T-cell (primary cell): ENCODE data around the gene KCNIP4. TPM values are rescaled to one million over a fixed set of nuclear protein-coding genes. Genes with fewer than 3 reads are reported as not detected.

ENCODE experiments used
- ATAC-seq, 4 experiments: fragments of 200-7000 bp in 3 of 4; fragments of 150-1000 bp in 1 of 4; cut with Tn5 transposase; replicated peaks in 1 of 4; 1 replicate in 3 of 4; 2 replicates in 1 of 4; pipeline ENCODE4 v1.10.0; 2021; ENCODE audit warnings: moderate library complexity in 3 of 4, mild to moderate bottlenecking in 2 of 4, moderate number of reproducible peaks in 1 of 4
- CTCF ChIA-PET, 2 donors: fragments of 300-600 bp; sonication (Branson Sonifier 250); formaldehyde crosslinking; loops; one replicate each; lab custom pipeline; 2022; ENCODE audit warnings: antibody characterized with exemption in 2 of 2; lab: Charles Lee
- POLR2A ChIA-PET, 2 donors: fragments of 300-600 bp; sonication (Branson Sonifier 250); formaldehyde crosslinking; loops; one replicate each; lab custom pipeline; 2022; ENCODE audit warnings: antibody characterized with exemption in 2 of 2; lab: Charles Lee
- DNase-seq, 35 experiments: peaks; one replicate each; pipeline versions ENCODE4 v3.0.0 to v3.0.0-alpha.2; 2013 to 2023
- H3K27ac ChIP-seq: one replicate; pipeline ENCODE4 v1.5.1; 2013; ENCODE audit warnings: low read length
- H3K27me3 ChIP-seq, 2 experiments: replicated peaks in 1 of 2; 1 replicate in 1 of 2; 2 replicates in 1 of 2; pipeline versions ENCODE4 v1.6.1 to v1.7.0; 2013; ENCODE audit warnings: low read length in 1 of 2, mixed read lengths in 1 of 2; ENCODE audit not compliant: control insufficient read depth in 2 of 2, insufficient read depth in 2 of 2; ENCODE audit errors: extremely low read depth in 1 of 2
- H3K36me3 ChIP-seq, 2 donors: 1 replicate in 1 of 2; 2 replicates in 1 of 2; pipeline versions ENCODE4 v1.6.1 to v1.7.0; 2013; ENCODE audit warnings: low read length in 1 of 2; ENCODE audit not compliant: control insufficient read depth in 2 of 2, insufficient read depth in 1 of 2; ENCODE audit errors: extremely low read depth in 1 of 2
- H3K4me1 ChIP-seq, 2 experiments: 1 replicate in 1 of 2; 2 replicates in 1 of 2; pipeline versions ENCODE4 v1.6.1 to v1.7.0; 2013; ENCODE audit warnings: low read length in 2 of 2, mixed read lengths in 1 of 2; ENCODE audit not compliant: insufficient read depth in 2 of 2, control insufficient read depth in 1 of 2; ENCODE audit errors: extremely low read depth in 1 of 2
- H3K4me3 ChIP-seq, 2 donors: 1 replicate in 1 of 2; 2 replicates in 1 of 2; pipeline versions ENCODE4 v1.5.1 to v1.7.0; 2013; ENCODE audit warnings: mild to moderate bottlenecking in 2 of 2, low read length in 1 of 2, moderate library complexity in 1 of 2; ENCODE audit not compliant: control insufficient read depth in 1 of 2; ENCODE audit errors: extremely low read depth in 1 of 2
- H3K9me3 ChIP-seq: 2 replicates; pipeline ENCODE4 v1.7.0; 2013
- H3K27ac Mint-ChIP-seq, 2 donors: one replicate each; pipeline ENCODE4 v1.8.0; 2020 to 2021; ENCODE audit warnings: mild to moderate bottlenecking in 2 of 2, mixed read lengths in 2 of 2
- H3K27me3 Mint-ChIP-seq, 2 donors: one replicate each; pipeline ENCODE4 v1.8.0; 2021 to 2022; ENCODE audit warnings: mixed read lengths in 2 of 2
- H3K36me3 Mint-ChIP-seq: one replicate; pipeline ENCODE4 v1.8.0; 2021; ENCODE audit warnings: mixed read lengths
- H3K4me1 Mint-ChIP-seq, 3 donors: one replicate each; pipeline ENCODE4 v1.8.0; 2020 to 2022; ENCODE audit warnings: mixed read lengths in 3 of 3, mild to moderate bottlenecking in 1 of 3
- H3K4me3 Mint-ChIP-seq, 3 donors: one replicate each; pipeline ENCODE4 v1.8.0; 2020 to 2022; ENCODE audit warnings: mild to moderate bottlenecking in 3 of 3, mixed read lengths in 3 of 3, moderate library complexity in 3 of 3
- H3K9me3 Mint-ChIP-seq, 3 donors: one replicate each; pipeline ENCODE4 v1.8.0; 2020 to 2022; ENCODE audit warnings: mixed read lengths in 3 of 3
- WGBS: methylation state at CpG from one replicate; pipeline ENCODE4 v1.1.5; 2013; ENCODE audit warnings: missing lambda C conversion rate; ENCODE audit not compliant: insufficient coverage; 5-methylcytosine and 5-hydroxymethylcytosine counted together
- total RNA-seq, 35 experiments: library from RNA in 6 of 35; stranded (reverse) in 6 of 35; fragments of 120-200 nt in 1 of 35; gene quantifications; one replicate each; pipeline versions ENCODE4 v1.2.1 to v1.2.4 and lab custom pipeline; 2013 to 2026

KCNIP4 gene
- total RNA-seq, 5 donors from 2014 or later (not counting 1 experiment from before 2014, with no cell fraction given), result not detected

GRCh38 chr4:21742326-21742725, 206.2 kb downstream of the KCNIP4 start:
- H3K27me3 Mint-ChIP-seq, result no peaks in the 10 kb centered on the region
- no CpG with 5 or more reads among the region's 2 CpGs for WGBS

DNA sequence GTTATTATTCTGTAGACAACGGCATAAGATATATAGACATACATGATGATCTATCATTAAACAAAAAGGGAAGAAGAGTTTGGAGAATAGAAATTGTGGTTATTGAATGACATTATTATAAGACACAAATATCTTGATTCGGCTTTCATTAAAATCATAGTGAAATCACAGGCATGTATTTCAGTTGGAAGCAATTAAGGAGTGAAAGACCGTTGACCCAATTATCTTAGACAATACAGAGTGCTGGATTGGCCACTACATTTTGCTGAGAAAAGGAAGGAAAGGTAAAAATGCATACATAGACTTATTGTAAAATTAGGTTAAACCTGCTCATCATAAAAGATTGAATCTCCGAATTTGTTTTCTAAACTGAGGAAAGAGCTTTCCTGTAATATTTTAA, 209.8 kb downstream of the KCNIP4 start:
- Mint-ChIP-seq H3K4me1 (no peaks in the 10 kb centered on the region), H3K36me3 (no peaks in the 10 kb centered on the region), H3K27ac (no peak overlapping the region), H3K27me3 (no peaks in the 10 kb centered on the region), H3K9me3 (peaks cover 0 to 3% (median 0%) of the 10 kb centered on the region in 3 donors), H3K4me3 (no peak overlapping the region)
- ChIA-PET CTCF (no interaction called here), POLR2A (no interaction called here)
- WGBS, result no CpG with 5 or more reads among the region's 4 CpGs
- Histone ChIP-seq H3K9me3 (no peaks in the 10 kb centered on the region), H3K4me3 (no peak overlapping the region), H3K27me3 (no peaks in the 10 kb centered on the region), H3K27ac (no peak overlapping the region), H3K36me3 (no peaks in the 10 kb centered on the region), H3K4me1 (no peaks in the 10 kb centered on the region)
- ATAC-seq (no peak), DNase-seq (no peak)

More at GRCh38 chr4:21742326-21742725, 206.2 kb downstream of the KCNIP4 start:
- POLR2A ChIA-PET, result no interaction called here
- no peaks in the 10 kb centered on the region for H3K9me3 ChIP-seq
- no peak overlapping the region for H3K4me3 ChIP-seq
- H3K27me3 ChIP-seq, result no peaks in the 10 kb centered on the region
- no peaks in the 10 kb centered on the region for H3K4me1 ChIP-seq
- Mint-ChIP-seq H3K4me3 (no peak overlapping the region), H3K27ac (no peak overlapping the region), H3K36me3 (no peaks in the 10 kb centered on the region), H3K9me3 (peaks cover 0 to 3% (median 0%) of the 10 kb centered on the region in 3 donors), H3K4me1 (no peaks in the 10 kb centered on the region)
- DNase-seq, result no peak
- no peak overlapping the region for H3K27ac ChIP-seq
- ATAC-seq, result no peak
- CTCF ChIA-PET, result no interaction called here
- no peaks in the 10 kb centered on the region for H3K36me3 ChIP-seq

- no peak for DNase-seq
- H3K4me1 ChIP-seq, result no peaks in the 10 kb centered on the region
- H3K36me3 Mint-ChIP-seq, result no peaks in the 10 kb centered on the region
- H3K27ac Mint-ChIP-seq, result no peak overlapping the region
- H3K9me3 Mint-ChIP-seq, result no peaks in the 10 kb centered on the region
- no peaks in the 10 kb centered on the region for H3K4me1 Mint-ChIP-seq
- 80% methylated on average over 2 of the region's 2 CpGs for whole genome bisulfite sequencing
- ChIA-PET CTCF (no interaction called here), POLR2A (no interaction called here)
- ATAC-seq, result no peak
- H3K27me3 Mint-ChIP-seq, result no peaks in the 10 kb centered on the region
- no peaks in the 10 kb centered on the region for H3K27me3 ChIP-seq
- H3K27ac ChIP-seq, result no peak overlapping the region
- H3K4me3 ChIP-seq, result no peak overlapping the region
- H3K36me3 ChIP-seq, result no peaks in the 10 kb centered on the region
- H3K4me3 Mint-ChIP-seq, result no peak overlapping the region
- no peaks in the 10 kb centered on the region for H3K9me3 ChIP-seq
Measured at GRCh38 chr4:21735866-21736265, 212.7 kb downstream of the KCNIP4 start.

DNA sequence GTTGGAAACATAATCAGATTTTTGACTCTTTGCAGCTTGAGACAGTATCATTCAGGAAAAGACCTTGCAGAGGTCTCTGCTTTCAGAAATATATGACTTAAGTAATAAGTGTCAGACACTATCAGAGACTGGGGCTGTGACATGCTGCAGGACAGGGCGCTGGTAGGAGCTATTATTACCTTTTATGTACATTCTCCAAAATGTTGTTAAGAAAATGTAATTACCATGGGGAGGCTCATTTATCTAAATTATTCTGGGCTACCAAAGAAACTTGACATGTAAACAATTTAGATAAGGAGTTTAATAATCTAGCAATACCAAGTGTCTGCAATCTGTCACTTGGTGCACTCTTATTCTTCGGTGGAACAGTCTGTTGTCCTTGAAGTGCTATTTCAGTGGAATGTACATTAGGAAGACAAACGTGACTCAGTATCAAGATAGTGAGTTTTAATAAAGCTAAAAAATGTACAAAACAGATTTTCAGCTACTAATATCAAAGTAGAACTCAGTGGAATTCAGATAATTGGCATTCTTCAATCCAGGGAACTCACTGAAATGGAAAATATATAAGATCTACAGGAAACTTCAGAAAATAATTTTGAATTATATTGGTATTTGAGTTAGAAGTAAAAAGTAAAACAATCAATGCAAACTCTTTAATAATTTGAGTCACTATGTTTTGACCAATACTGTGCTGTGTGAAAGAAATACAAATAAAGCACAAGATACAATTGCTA, 214.5 kb downstream of the KCNIP4 start:
- no peaks in the 10 kb centered on the region for H3K27me3 Mint-ChIP-seq
- ATAC-seq, result no peak
- Histone ChIP-seq H3K27me3 (no peaks in the 10 kb centered on the region), H3K4me1 (no peaks in the 10 kb centered on the region), H3K27ac (no peak overlapping the region), H3K4me3 (no peak overlapping the region), H3K36me3 (no peaks in the 10 kb centered on the region), H3K9me3 (no peaks in the 10 kb centered on the region)
- DNase-seq, result no peak
- no CpG with 5 or more reads among the region's 3 CpGs for WGBS
- ChIA-PET POLR2A (no interaction called here), CTCF (no interaction called here)
- H3K4me3 Mint-ChIP-seq, result no peak overlapping the region
- no peaks in the 10 kb centered on the region for H3K9me3 Mint-ChIP-seq
- H3K4me1 Mint-ChIP-seq, result no peaks in the 10 kb centered on the region
- no peak overlapping the region for H3K27ac Mint-ChIP-seq
- no peaks in the 10 kb centered on the region for H3K36me3 Mint-ChIP-seq

DNA sequence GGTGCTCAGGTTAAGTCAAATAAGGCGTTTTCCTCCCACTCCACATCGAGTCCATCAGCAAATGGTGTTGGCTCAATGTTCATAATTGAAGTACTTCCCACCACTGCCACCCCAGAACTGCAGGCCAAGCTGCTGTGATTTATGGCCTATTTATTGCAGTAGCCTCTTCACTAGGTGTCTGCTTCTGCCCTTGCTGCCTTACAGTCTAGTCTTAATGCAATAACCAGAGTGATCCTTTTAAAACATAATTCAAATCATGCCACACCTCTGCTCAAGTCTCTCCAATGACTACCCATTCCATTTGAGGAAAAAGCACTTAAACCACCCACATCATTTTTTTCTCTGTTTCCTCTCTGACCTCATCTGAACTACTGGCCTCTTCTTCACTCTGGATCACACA, 220.3 kb downstream of the KCNIP4 start:
- Mint-ChIP-seq H3K4me3 (no peak overlapping the region), H3K27me3 (no peaks in the 10 kb centered on the region), H3K9me3 (no peaks in the 10 kb centered on the region), H3K27ac (no peak overlapping the region), H3K4me1 (no peaks in the 10 kb centered on the region), H3K36me3 (no peaks in the 10 kb centered on the region)
- CTCF ChIA-PET, result no interaction called here
- POLR2A ChIA-PET, result no interaction called here
- WGBS, result 50% methylated on average over 2 of the region's 2 CpGs
- Histone ChIP-seq H3K36me3 (no peaks in the 10 kb centered on the region), H3K4me1 (no peaks in the 10 kb centered on the region), H3K4me3 (no peak overlapping the region), H3K9me3 (no peaks in the 10 kb centered on the region), H3K27me3 (no peaks in the 10 kb centered on the region), H3K27ac (no peak overlapping the region)
- no peak for DNase-seq
- no peak for ATAC-seq

GRCh38 chr4:21726255-21726815, 222.2 kb downstream of the KCNIP4 start:
- H3K27me3 Mint-ChIP-seq, result no peaks in the 10 kb centered on the region
- no peaks in the 10 kb centered on the region for H3K36me3 ChIP-seq
- no peak overlapping the region for H3K4me3 Mint-ChIP-seq
- ChIA-PET CTCF (no interaction called here), POLR2A (no interaction called here)
- no peaks in the 10 kb centered on the region for H3K4me1 Mint-ChIP-seq
- H3K27ac ChIP-seq, result no peak overlapping the region
- no peak overlapping the region for H3K4me3 ChIP-seq
- H3K36me3 Mint-ChIP-seq, result no peaks in the 10 kb centered on the region
- no peak for DNase-seq
- WGBS, result 50% methylated on average over 3 of the region's 5 CpGs
- no peaks in the 10 kb centered on the region for H3K27me3 ChIP-seq
- ATAC-seq, result no peak
- H3K9me3 Mint-ChIP-seq, result peaks cover 0 to 8% (median 7%) of the 10 kb centered on the region in 3 donors
- H3K4me1 ChIP-seq, result no peaks in the 10 kb centered on the region
- no peaks in the 10 kb centered on the region for H3K9me3 ChIP-seq
- no peak overlapping the region for H3K27ac Mint-ChIP-seq
